ENCODE results near the gene LOXL4. TPM values are rescaled to one million over a fixed set of nuclear protein-coding genes. Genes with fewer than 3 reads are reported as not detected.
A peak's percentile ranks its signal among the peaks of the same experiment; 100 is the strongest.

Gene LOXL4
- total RNA-seq, 4 donors from 2014 or later = 4.1 to 14.9 (median 10.1) TPM

GRCh38 chr10:98273057-98273850, 5.3 kb upstream of the LOXL4 start:
- DNase-seq (ENCODE audit: low spot score in 2 of 2) = no peak

GRCh38 chr10:98272656-98273055, 4.7 kb upstream of the LOXL4 start:
- no peak for TF ChIP-seq CTCF (IDR thresholded peaks at IDR 0.05)
- TF ChIP-seq POLR2A (IDR thresholded peaks at IDR 0.05) = no peak
- no peak for TF ChIP-seq EP300 (IDR thresholded peaks at IDR 0.05)
- H3K4me3 ChIP-seq = no peak overlapping the region
- no peak overlapping the region for H3K27ac ChIP-seq
- 75 to 78% methylated on average over 10 of the region's 10 CpGs for WGBS, 2 donors
- H3K4me1 ChIP-seq = peaks cover 0 to 29% (median 15%) of the 10 kb centered on the region in 4 donors
- H3K27me3 ChIP-seq = no peaks in the 10 kb centered on the region
- no peaks in the 10 kb centered on the region for H3K36me3 ChIP-seq
- no peak for DNase-seq (ENCODE audit: low spot score in 2 of 2)
- H3K9me3 ChIP-seq = no peaks in the 10 kb centered on the region

More at GRCh38 chr10:98273057-98273850, 5.3 kb upstream of the LOXL4 start:
- WGBS, 2 donors = 79 to 87% methylated on average over 9 of the region's 9 CpGs
- Histone ChIP-seq H3K36me3 (no peaks in the 10 kb centered on the region), H3K4me3 (no peak overlapping the region), H3K4me1 (peaks cover 0 to 26% (median 15%) of the 10 kb centered on the region in 4 donors), H3K27me3 (no peaks in the 10 kb centered on the region), H3K27ac (no peak overlapping the region), H3K9me3 (no peaks in the 10 kb centered on the region)
- TF ChIP-seq CTCF (IDR thresholded peaks at IDR 0.05) (no peak), POLR2A (IDR thresholded peaks at IDR 0.05) (no peak), EP300 (IDR thresholded peaks at IDR 0.05) (no peak)

- no peak for DNase-seq (ENCODE audit: low spot score in 2 of 2)
- no peaks in the 10 kb centered on the region for H3K9me3 ChIP-seq
- peaks cover 0 to 33% (median 15%) of the 10 kb centered on the region in 4 donors for H3K4me1 ChIP-seq
- WGBS, 2 donors = 61 to 75% methylated on average over 8 of the region's 8 CpGs
- H3K4me3 ChIP-seq = no peak overlapping the region
- TF ChIP-seq POLR2A (IDR thresholded peaks at IDR 0.05) = no peak
- no peak for TF ChIP-seq EP300 (IDR thresholded peaks at IDR 0.05)
- TF ChIP-seq CTCF (IDR thresholded peaks at IDR 0.05) = no peak
- H3K27me3 ChIP-seq = no peaks in the 10 kb centered on the region
- H3K27ac ChIP-seq = no peak overlapping the region
- no peaks in the 10 kb centered on the region for H3K36me3 ChIP-seq
Measured at GRCh38 chr10:98272245-98272644, 4.3 kb upstream of the LOXL4 start.

GRCh38 chr10:98270786-98271185, 2.8 kb upstream of the LOXL4 start:
- DNase-seq (ENCODE audit: low spot score in 2 of 2) = no peak
- Histone ChIP-seq H3K27ac (peak overlapping the region in 2 of 4 donors; percentile 3 to 95), H3K36me3 (no peaks in the 10 kb centered on the region), H3K4me3 (no peak overlapping the region), H3K27me3 (no peaks in the 10 kb centered on the region), H3K9me3 (no peaks in the 10 kb centered on the region), H3K4me1 (peaks cover 0 to 47% (median 15%) of the 10 kb centered on the region in 4 donors)
- 76 to 89% methylated on average over 2 of the region's 2 CpGs for WGBS, 2 donors
- TF ChIP-seq CTCF (IDR thresholded peaks at IDR 0.05) (no peak), POLR2A (IDR thresholded peaks at IDR 0.05) (no peak), EP300 (IDR thresholded peaks at IDR 0.05) (no peak)

- H3K4me1 ChIP-seq = peaks cover 0 to 53% (median 15%) of the 10 kb centered on the region in 4 donors
- 58 to 65% methylated on average over 10 of the region's 10 CpGs for whole genome bisulfite sequencing, 2 donors
- no peaks in the 10 kb centered on the region for H3K9me3 ChIP-seq
- H3K36me3 ChIP-seq = no peaks in the 10 kb centered on the region
- TF ChIP-seq POLR2A (IDR thresholded peaks at IDR 0.05) (no peak), EP300 (IDR thresholded peaks at IDR 0.05) (no peak), CTCF (IDR thresholded peaks at IDR 0.05) (no peak)
- no peaks in the 10 kb centered on the region for H3K27me3 ChIP-seq
- H3K4me3 ChIP-seq = no peak overlapping the region
- H3K27ac ChIP-seq = peak overlapping the region in 3 of 4 donors; percentile 75 to 95 (median 83)
- no peak for DNase-seq (ENCODE audit: low spot score in 2 of 2)
Measured at GRCh38 chr10:98270073-98270740, 2.2 kb upstream of the LOXL4 start.
